Thoracic aorta (tissue), 2 donors: Measurements from ENCODE around the gene COL1A1. TPM values are rescaled to one million over a fixed set of nuclear protein-coding genes. Genes with fewer than 3 reads are reported as not detected.
A peak's percentile ranks its signal among the peaks of the same experiment; 100 is the strongest.

Experiments
- ATAC-seq: fragments of 150-250 bp; one replicate; pipeline ENCODE4 v1.8.0; 2017; ENCODE audit warnings: low read depth; ENCODE audit not compliant: insufficient number of reproducible peaks, low FRiP score
- DNase-seq: peaks from one replicate; pipeline ENCODE4 v3.0.0-alpha.2; 2020; ENCODE audit warnings: low spot score
- H3K27ac ChIP-seq, 2 donors: fragments of 200-600 bp; sonication (generic); 1 replicate in 1 of 2; 2 replicates in 1 of 2; pipeline ENCODE4 v1.5.1; 2016; ENCODE audit warnings: mild to moderate bottlenecking in 2 of 2, moderate library complexity in 2 of 2
- H3K27me3 ChIP-seq: fragments of 200-600 bp; sonication (generic); replicated peaks from 2 replicates; pipeline ENCODE4 v1.6.0; 2016; ENCODE audit warnings: mild to moderate bottlenecking; ENCODE audit not compliant: insufficient read depth
- H3K36me3 ChIP-seq: fragments of 200-600 bp; sonication (generic); one replicate; pipeline ENCODE4 v1.5.1; 2016
- H3K4me1 ChIP-seq, 2 donors: fragments of 200-600 bp; sonication (generic); 1 replicate in 1 of 2; 2 replicates in 1 of 2; pipeline versions ENCODE4 v1.5.1 to v1.6.0; 2016; ENCODE audit warnings: low read depth in 2 of 2, mild to moderate bottlenecking in 1 of 2; ENCODE audit not compliant: control insufficient read depth in 1 of 2
- H3K4me3 ChIP-seq: fragments of 200-600 bp; sonication (generic); 2 replicates; pipeline ENCODE4 v1.5.1; 2016; ENCODE audit warnings: mild to moderate bottlenecking
- H3K9me3 ChIP-seq: fragments of 200-600 bp; sonication (generic); 2 replicates; pipeline ENCODE4 v1.5.1; 2016
- total RNA-seq, 2 donors: library from RNA; depleted of rRNA; stranded (reverse); fragments of >200 nt; gene quantifications; one replicate each; pipeline versions ENCODE4 v1.1.0 to v1.2.3, GENCODE V29; 2016
- TF ChIP-seq, protein P1 (sequence below): fragments of 200-600 bp; sonication (generic); IDR thresholded peaks from one replicate; pipeline ENCODE4 v1.5.1; 2019; ENCODE audit warnings: antibody characterized with exemption

COL1A1 gene
- total RNA-seq, 2 donors from 2014 or later = 261 to 270 TPM

DNA sequence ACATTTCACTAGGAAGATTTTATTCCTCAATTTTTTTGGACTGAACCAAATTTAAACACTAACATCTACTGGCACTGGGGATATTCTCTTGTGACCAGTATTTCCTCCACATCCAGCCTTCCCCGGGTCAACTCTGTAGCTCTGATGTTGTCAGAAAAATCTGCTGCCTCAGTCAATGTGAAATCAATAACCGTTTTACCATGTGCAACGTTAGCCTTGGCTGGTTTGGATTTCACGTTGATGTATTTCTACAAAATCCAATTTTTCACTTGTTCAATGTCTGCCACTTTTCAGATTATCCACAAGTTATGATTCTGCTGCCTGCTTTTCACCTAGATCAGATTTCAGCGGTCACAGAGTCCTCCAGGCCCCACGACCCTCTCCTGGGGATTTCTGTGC, 28.5 kb downstream of the COL1A1 start:
- H3K4me1 ChIP-seq = peaks cover 37 to 84% of the 10 kb centered on the region in 2 donors
- ATAC-seq = no peak
- DNase-seq = no peak

DNA sequence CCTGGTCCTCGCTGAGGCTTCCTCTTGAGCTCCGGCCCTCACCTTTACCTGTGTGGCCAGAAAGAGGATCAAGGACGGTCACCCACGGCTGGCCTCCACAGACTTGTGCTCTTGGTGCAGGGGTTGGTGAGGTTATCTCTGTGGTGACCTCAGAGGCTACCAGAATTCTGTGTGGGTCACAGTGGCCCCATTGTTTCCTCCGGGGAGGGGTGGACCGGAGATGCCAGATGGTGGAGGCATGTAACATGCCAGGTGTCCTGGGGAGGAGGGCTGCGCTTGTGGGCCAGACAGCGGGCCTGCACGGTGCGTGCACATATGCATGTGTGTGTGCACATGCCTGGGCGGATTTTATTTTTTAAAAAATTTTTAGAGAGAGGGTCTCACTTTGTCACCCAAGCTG, 29.3 kb downstream of the COL1A1 start:
- H3K4me1 ChIP-seq = peaks cover 35 to 84% of the 10 kb centered on the region in 2 donors
- no peaks in the 10 kb centered on the region for H3K27me3 ChIP-seq
- H3K9me3 ChIP-seq = no peaks in the 10 kb centered on the region
- TF ChIP-seq, protein P1, sequence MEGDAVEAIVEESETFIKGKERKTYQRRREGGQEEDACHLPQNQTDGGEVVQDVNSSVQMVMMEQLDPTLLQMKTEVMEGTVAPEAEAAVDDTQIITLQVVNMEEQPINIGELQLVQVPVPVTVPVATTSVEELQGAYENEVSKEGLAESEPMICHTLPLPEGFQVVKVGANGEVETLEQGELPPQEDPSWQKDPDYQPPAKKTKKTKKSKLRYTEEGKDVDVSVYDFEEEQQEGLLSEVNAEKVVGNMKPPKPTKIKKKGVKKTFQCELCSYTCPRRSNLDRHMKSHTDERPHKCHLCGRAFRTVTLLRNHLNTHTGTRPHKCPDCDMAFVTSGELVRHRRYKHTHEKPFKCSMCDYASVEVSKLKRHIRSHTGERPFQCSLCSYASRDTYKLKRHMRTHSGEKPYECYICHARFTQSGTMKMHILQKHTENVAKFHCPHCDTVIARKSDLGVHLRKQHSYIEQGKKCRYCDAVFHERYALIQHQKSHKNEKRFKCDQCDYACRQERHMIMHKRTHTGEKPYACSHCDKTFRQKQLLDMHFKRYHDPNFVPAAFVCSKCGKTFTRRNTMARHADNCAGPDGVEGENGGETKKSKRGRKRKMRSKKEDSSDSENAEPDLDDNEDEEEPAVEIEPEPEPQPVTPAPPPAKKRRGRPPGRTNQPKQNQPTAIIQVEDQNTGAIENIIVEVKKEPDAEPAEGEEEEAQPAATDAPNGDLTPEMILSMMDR = no peak
- peak overlapping the region; percentile 98 to 99 for H3K27ac ChIP-seq
- ATAC-seq = no peak
- DNase-seq = no peak
- peaks cover 9% of the 10 kb centered on the region for H3K36me3 ChIP-seq
- H3K4me3 ChIP-seq = no peak overlapping the region

More for the DNA sequence above, 28.5 kb downstream of the COL1A1 start:
- TF ChIP-seq, protein P1 = no peak
- H3K9me3 ChIP-seq = no peaks in the 10 kb centered on the region
- peaks cover 9% of the 10 kb centered on the region for H3K36me3 ChIP-seq
- H3K4me3 ChIP-seq = no peak overlapping the region
- peak overlapping the region; percentile 98 to 99 for H3K27ac ChIP-seq
- no peaks in the 10 kb centered on the region for H3K27me3 ChIP-seq

DNA sequence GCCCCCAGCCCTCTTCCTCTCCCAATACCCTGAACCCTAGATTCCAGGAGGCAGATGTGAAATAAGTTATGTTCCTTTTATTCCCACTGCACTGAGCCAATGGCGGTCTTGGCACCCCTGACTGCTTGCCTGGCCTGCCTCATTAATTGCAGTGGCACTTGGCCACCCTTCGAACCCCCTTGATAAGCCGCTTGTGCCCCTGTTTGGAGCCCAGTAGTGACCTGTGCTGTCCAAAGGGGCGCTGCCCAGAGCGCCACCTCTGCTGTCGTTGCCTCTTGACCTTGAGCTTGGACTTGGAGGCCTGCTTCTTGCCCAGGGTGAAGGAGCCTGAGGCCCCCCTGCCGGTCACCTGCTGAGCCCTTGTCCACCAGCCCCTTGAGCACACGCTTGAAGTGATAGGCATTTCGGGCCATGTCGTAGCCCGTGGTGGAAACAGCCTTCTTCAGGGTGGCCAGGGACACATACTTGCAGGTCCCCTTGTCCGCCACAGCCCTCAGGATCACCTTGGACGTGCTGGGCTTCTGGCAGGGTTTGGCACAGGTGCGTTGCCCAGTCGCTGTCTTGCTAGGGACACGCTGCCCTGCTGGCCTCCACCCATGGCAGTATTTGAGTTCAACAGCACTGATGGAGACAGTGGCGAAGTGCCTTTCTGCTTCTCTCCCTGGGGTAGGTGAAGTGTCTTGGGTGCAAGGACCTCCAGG, 29.9 kb downstream of the COL1A1 start:
- H3K27ac ChIP-seq = peak overlapping the region; percentile 98 to 99
- no peak overlapping the region for H3K4me3 ChIP-seq
- peaks cover 34 to 81% of the 10 kb centered on the region in 2 donors for H3K4me1 ChIP-seq
- H3K36me3 ChIP-seq = peaks cover 9% of the 10 kb centered on the region
- H3K27me3 ChIP-seq = no peaks in the 10 kb centered on the region
- no peak for DNase-seq
- no peak for ATAC-seq
- TF ChIP-seq, protein P1 = no peak
- no peaks in the 10 kb centered on the region for H3K9me3 ChIP-seq

DNA sequence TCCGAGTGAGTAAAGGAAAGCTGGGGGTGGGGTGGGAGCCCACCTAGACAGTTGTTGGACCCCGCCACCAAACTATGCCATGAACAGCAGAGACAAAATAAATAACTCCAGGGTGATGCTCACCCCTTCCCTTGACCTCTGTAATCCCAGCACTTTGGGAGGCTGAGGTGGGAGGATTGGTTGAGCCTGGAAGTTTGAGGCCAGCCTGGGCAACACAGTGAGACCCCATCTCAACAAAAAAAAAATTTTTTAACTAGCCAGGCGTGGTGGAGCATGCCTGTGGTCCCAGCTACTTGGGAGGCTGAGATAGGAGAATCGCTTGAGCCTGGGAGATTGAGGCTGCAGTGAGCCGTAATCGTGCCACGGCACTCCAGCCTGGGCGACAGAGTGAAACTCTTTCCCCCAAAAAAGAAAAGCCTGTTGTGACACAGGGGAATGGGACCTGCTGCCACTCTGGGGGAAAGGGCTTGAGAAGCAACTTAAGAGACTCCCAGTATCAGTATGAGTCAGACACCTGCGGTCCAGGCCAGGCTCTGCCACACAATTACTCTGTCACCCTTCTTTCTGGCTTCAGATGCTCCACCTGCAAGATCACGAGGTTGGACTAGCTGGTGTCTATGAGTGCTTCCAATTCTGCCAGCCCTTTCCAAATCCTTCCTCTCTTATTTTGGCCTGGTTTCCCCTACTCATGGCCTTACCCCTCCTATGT, 30.6 kb downstream of the COL1A1 start:
- peak overlapping the region; percentile 98 to 99 for H3K27ac ChIP-seq
- peaks cover 30 to 74% of the 10 kb centered on the region in 2 donors for H3K4me1 ChIP-seq
- DNase-seq = no peak
- no peak overlapping the region for H3K4me3 ChIP-seq
- no peak for ATAC-seq
- H3K36me3 ChIP-seq = peaks cover 9% of the 10 kb centered on the region
- H3K27me3 ChIP-seq = no peaks in the 10 kb centered on the region
- H3K9me3 ChIP-seq = no peaks in the 10 kb centered on the region
- TF ChIP-seq, protein P1 = no peak

DNA sequence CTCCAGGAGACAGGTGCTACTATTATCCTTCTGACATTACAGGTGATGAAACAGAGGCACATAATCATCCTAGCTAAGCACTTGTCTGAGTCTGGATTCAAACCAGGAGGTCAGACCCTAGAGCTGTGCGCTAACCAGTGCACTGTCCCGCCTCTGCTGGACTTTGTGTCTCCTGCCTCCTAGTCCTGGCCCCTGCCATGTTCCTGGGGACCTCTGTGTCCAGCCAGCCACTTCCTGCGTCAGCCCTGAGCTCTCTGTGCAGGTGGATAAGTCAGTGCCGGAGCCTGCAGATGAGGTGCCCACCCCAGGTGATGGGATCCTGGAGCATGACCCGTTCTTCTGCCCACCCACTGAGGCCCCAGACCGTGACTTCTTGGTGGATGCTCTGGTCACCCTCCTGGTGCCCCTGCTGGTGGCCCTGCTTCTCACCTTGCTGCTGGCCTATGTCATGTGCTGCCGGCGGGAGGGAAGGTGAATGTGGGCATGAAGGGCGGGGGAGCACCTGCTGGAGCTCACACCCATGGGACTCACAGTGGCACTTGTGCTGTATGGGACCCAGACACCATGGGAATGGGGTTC, 31.5 kb downstream of the COL1A1 start:
- ATAC-seq (no peak), DNase-seq (no peak)
- no peaks in the 10 kb centered on the region for H3K9me3 ChIP-seq
- no peaks in the 10 kb centered on the region for H3K27me3 ChIP-seq
- peaks cover 31 to 74% of the 10 kb centered on the region in 2 donors for H3K4me1 ChIP-seq
- H3K27ac ChIP-seq = peak overlapping the region; percentile 98 to 99
- H3K4me3 ChIP-seq = no peak overlapping the region
- peaks cover 9% of the 10 kb centered on the region for H3K36me3 ChIP-seq
- TF ChIP-seq, protein P1 = no peak
